ENCODE results near the gene MED27. TPM values are rescaled to one million over a fixed set of nuclear protein-coding genes. Genes with fewer than 3 reads are reported as not detected.
"Not testable (repeated sequence)": the region's sequence is repeated elsewhere in the genome, so short reads cannot be mapped to it uniquely, and the experiment has no call there.

MED27 gene
- total RNA-seq, 4 donors from 2014 or later = 10.9 to 23.1 (median 13.5) TPM

- TF ChIP-seq, protein P1, sequence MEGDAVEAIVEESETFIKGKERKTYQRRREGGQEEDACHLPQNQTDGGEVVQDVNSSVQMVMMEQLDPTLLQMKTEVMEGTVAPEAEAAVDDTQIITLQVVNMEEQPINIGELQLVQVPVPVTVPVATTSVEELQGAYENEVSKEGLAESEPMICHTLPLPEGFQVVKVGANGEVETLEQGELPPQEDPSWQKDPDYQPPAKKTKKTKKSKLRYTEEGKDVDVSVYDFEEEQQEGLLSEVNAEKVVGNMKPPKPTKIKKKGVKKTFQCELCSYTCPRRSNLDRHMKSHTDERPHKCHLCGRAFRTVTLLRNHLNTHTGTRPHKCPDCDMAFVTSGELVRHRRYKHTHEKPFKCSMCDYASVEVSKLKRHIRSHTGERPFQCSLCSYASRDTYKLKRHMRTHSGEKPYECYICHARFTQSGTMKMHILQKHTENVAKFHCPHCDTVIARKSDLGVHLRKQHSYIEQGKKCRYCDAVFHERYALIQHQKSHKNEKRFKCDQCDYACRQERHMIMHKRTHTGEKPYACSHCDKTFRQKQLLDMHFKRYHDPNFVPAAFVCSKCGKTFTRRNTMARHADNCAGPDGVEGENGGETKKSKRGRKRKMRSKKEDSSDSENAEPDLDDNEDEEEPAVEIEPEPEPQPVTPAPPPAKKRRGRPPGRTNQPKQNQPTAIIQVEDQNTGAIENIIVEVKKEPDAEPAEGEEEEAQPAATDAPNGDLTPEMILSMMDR (IDR thresholded peaks at IDR 0.05) = no peak
- no peak for ATAC-seq (ENCODE audit: low FRiP score)
- no peak for DNase-seq (ENCODE audit: low spot score)
These were observed 13.2 kb downstream of the MED27 start for GRCh38 chr9:132066511-132066910.

GRCh38 chr9:132066057-132066456 is 13.6 kb downstream of the MED27 start:
- TF ChIP-seq, protein P1 (IDR thresholded peaks at IDR 0.05) = no peak
- no peak for DNase-seq (ENCODE audit: low spot score)
- no peak for ATAC-seq (ENCODE audit: low FRiP score)

- TF ChIP-seq, protein P1 (IDR thresholded peaks at IDR 0.05) = no peak
- DNase-seq (ENCODE audit: low spot score) (no peak), ATAC-seq (ENCODE audit: low FRiP score) (no peak)
These were observed 16.4 kb downstream of the MED27 start for GRCh38 chr9:132063281-132063680.

DNA sequence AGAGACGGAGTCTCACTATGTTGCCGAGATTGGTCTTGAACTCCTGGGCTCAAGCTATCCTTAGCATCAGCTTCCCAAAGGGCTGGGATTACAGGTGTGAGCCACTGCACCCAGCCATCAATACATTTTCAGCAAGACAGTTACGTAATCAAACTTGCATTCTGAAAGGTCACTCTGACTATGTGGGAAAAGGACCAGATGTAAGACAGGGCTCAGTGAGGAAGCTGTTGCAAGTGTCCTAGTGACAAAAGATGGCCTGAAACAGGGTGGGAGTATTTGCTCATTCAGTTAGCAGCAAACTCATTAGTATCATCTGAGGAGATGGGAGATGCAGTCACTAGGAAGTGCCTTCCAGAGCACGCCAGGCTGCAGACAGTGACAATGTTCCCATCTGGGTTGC is 16.9 kb downstream of the MED27 start:
- ATAC-seq (ENCODE audit: low FRiP score) = no peak

DNA sequence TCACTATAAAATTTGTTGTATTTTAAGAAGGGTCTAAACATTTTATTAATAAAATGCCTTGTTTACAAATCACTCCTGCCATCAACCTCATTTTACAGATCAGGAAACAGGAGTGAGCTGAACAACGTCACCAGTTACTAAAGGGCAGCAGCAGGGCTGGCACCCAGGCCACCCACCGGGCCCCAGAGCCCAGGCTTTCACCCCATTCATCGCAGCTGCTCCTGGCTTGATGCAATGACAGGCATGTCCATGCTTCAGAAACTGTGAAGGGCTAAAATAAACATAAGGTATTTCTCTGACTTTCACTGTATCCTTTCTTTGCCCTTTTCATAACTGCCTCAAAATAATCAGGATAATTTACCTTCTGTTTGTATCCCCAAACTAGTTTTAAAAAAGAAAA is 18.1 kb downstream of the MED27 start:
- TF ChIP-seq, protein P1 (IDR thresholded peaks at IDR 0.05) = no peak
- ATAC-seq (ENCODE audit: low FRiP score) (no peak), DNase-seq (ENCODE audit: low spot score) (no peak)

More for the DNA sequence above, 16.9 kb downstream of the MED27 start:
- TF ChIP-seq, protein P1 (IDR thresholded peaks at IDR 0.05) = no peak
- no peak for DNase-seq (ENCODE audit: low spot score)

DNA sequence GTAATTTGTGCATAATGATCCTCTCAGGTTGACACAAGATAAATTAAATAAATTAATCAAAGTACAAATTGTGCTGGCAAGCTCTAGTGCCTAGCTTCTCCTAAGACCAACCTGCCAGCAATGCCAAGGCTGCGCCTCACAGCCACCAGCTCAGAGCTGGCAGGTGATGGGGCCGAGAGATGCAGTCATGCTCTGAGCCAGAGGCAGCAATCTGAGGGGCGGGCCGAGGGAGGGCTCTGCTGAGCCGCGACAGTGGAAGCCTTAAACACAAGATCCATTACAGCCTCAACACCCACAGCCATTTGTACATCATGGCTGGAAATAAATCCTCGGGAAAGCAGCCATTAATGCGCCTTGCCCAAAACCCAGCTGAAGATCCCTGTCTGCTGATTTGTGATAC is 20.3 kb downstream of the MED27 start:
- ATAC-seq (ENCODE audit: low FRiP score) (no peak), DNase-seq (ENCODE audit: low spot score) (no peak)
- TF ChIP-seq, protein P1 (IDR thresholded peaks at IDR 0.05) = no peak

DNA sequence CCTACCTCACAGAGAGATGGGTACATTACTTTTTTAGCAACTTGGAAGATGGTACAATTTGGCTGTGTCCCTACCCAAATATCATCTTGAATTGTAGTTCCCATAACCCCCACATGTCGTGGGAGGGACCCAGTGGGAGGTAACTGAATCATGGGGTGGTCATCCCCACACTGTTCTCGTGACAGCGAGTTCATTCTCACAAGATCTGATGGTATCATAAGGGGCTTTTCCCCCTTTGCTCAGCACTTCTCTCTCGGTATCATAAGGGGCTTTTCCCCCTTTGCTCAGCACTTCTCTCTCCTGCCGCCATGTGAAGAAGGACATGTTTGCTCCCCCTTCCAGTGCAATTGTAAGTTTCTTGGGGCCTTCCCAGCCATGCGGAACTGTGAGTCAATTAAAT is 21.4 kb downstream of the MED27 start:
- not testable (repeated sequence) for ATAC-seq (ENCODE audit: low FRiP score); DNase-seq (ENCODE audit: low spot score)

All from omental fat pad (tissue), 4 donors.